Neural crest cell (in vitro differentiated cells): ENCODE results near the gene TMEM182. TPM values are rescaled to one million over a fixed set of nuclear protein-coding genes. Genes with fewer than 3 reads are reported as not detected.

Experiments
- DNase-seq: peaks from one replicate; pipeline ENCODE4 v3.0.0; 2021; ENCODE audit warnings: low read depth, mixed read lengths, low spot score
- H3K27ac Mint-ChIP-seq: one replicate; pipeline ENCODE4 v1.8.0; 2021; ENCODE audit warnings: mild to moderate bottlenecking, mixed read lengths; ENCODE audit not compliant: unreplicated experiment
- H3K27me3 Mint-ChIP-seq: 2 replicates; pipeline ENCODE4 v1.8.0; 2021; ENCODE audit warnings: low read depth, mild to moderate bottlenecking, mixed read lengths
- H3K36me3 Mint-ChIP-seq: 2 replicates; pipeline ENCODE4 v1.8.0; 2021; ENCODE audit warnings: low read depth, mild to moderate bottlenecking, mixed read lengths
- H3K4me1 Mint-ChIP-seq: 2 replicates; pipeline ENCODE4 v1.8.0; 2021; ENCODE audit warnings: mixed read lengths
- H3K4me3 Mint-ChIP-seq: one replicate; pipeline ENCODE4 v1.8.0; 2021; ENCODE audit warnings: mild to moderate bottlenecking, mixed read lengths
- H3K9me3 Mint-ChIP-seq: 2 replicates; pipeline ENCODE4 v1.8.0; 2021; ENCODE audit warnings: mixed read lengths
- CTCF ChIP-seq: fragments of 200-600 bp; sonication (generic); conservative IDR thresholded peaks from 2 replicates; pipeline ENCODE4 v1.5.0; 2021; ENCODE audit warnings: antibody characterized with exemption, mild to moderate bottlenecking
- total RNA-seq: library from RNA; stranded (reverse); gene quantifications from 2 replicates; pipeline ENCODE4 v1.2.1, GENCODE V29; 2021

The TMEM182 gene
- total RNA-seq, 1 donor from 2014 or later = 5.9 TPM

- DNase-seq = no peak
- H3K36me3 Mint-ChIP-seq = peaks cover 48% of the 10 kb centered on the region
- no peak for TF ChIP-seq CTCF
- H3K9me3 Mint-ChIP-seq = peaks cover 23% of the 10 kb centered on the region
- peaks cover 3% of the 10 kb centered on the region for H3K4me1 Mint-ChIP-seq
- H3K27ac Mint-ChIP-seq = no peak overlapping the region
- H3K27me3 Mint-ChIP-seq = no peaks in the 10 kb centered on the region
- no peak overlapping the region for H3K4me3 Mint-ChIP-seq
Observed at GRCh38 chr2:102801858-102802699, 40.2 kb downstream of the TMEM182 start.

- no peak for TF ChIP-seq CTCF
- H3K36me3 Mint-ChIP-seq = peaks cover 45% of the 10 kb centered on the region
- no peak overlapping the region for H3K27ac Mint-ChIP-seq
- DNase-seq = no peak
- peaks cover 23% of the 10 kb centered on the region for H3K9me3 Mint-ChIP-seq
- H3K4me3 Mint-ChIP-seq = no peak overlapping the region
- peaks cover 3% of the 10 kb centered on the region for H3K4me1 Mint-ChIP-seq
- H3K27me3 Mint-ChIP-seq = no peaks in the 10 kb centered on the region
Observed at GRCh38 chr2:102803041-102803896, 41.4 kb downstream of the TMEM182 start.

DNA sequence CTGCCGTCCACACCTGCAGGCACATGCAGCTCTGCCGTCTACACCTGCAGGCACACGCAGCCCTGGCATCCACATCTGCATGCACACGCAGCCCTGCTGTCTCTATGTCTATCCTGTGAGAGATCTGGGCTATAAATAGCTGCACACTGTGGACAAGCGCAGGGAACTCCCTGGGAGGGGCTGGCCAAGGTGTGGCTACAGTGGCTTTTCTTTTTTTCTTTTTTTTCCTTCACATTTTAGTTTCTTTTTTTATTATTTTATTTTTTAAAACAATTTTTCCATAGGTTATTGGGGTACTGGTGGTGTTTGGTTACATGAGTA, 42.0 kb downstream of the TMEM182 start:
- Mint-ChIP-seq H3K4me1 (peaks cover 3% of the 10 kb centered on the region), H3K27ac (no peak overlapping the region), H3K9me3 (peaks cover 23% of the 10 kb centered on the region), H3K27me3 (no peaks in the 10 kb centered on the region), H3K36me3 (peaks cover 42% of the 10 kb centered on the region), H3K4me3 (no peak overlapping the region)
- TF ChIP-seq CTCF = no peak
- DNase-seq = no peak

- Mint-ChIP-seq H3K27me3 (no peaks in the 10 kb centered on the region), H3K27ac (no peak overlapping the region), H3K36me3 (peaks cover 18% of the 10 kb centered on the region), H3K4me1 (peaks cover 3% of the 10 kb centered on the region), H3K4me3 (no peak overlapping the region), H3K9me3 (peaks cover 5% of the 10 kb centered on the region)
- peak; percentile 71 for DNase-seq
- peak; percentile 81 for TF ChIP-seq CTCF
Observed at GRCh38 chr2:102806250-102806837, 44.5 kb downstream of the TMEM182 start.

DNA sequence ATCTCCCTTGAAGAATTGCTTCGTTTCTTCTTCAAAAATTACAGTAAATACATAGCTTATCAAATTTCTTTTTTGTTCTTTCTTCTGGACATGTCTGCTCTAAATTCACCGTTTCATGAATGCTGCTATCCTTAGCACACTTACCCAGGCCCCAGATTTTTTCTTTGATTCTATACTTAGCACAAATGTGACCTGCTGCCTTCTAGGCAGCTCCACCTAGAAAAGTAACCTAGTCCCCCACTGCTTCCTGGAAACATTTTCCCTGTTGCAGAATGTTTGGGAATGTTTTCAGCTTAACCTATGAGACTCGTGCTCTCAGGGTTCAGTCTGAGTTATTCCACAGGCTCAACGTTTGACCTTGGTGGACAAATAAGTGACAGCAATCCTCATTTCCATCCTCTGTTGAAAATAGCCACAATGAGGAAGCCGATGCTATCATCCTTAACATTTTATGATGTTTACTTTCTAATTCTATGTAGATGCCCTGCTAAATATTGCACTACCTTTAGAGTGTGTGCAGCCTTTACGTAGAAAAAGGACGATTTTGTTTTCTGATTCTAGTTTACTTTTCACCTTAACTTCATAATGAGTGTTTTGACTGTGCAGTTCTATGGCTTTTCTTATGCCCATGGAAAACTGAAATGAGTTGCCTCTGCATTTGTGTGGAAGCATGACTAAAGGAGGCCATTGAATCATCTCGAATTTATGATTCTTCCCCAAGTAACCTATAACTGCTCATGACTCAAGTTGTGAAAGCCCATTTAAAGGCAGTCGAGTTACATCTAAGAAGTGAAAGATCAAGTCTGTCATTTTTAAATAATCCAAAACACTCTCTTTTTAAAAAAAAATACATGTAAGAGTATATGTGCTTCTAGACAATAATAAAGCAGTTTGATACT, 47.7 kb downstream of the TMEM182 start:
- no peaks in the 10 kb centered on the region for H3K27me3 Mint-ChIP-seq
- DNase-seq = no peak

More for the DNA sequence above, 47.7 kb downstream of the TMEM182 start:
- Mint-ChIP-seq H3K4me3 (no peak overlapping the region), H3K27ac (no peak overlapping the region), H3K4me1 (peaks cover 3% of the 10 kb centered on the region), H3K36me3 (no peaks in the 10 kb centered on the region), H3K9me3 (no peaks in the 10 kb centered on the region)
- TF ChIP-seq CTCF = no peak
